Activated CD8-positive, alpha-beta memory T cell treated with anti-CD3 and anti-CD28 coated beads, Interleukin-2, amount 50 U/mL, for 1 hour (primary cell): ENCODE results near the gene FBXO28.
"Not testable (repeated sequence)": the region's sequence is repeated elsewhere in the genome, so short reads cannot be mapped to it uniquely, and the experiment has no call there.

ENCODE experiments used
- DNase-seq: peaks from one replicate; pipeline ENCODE4 v3.0.0-alpha.2; 2020; ENCODE audit errors: extremely low read depth

The FBXO28 gene, protein sequence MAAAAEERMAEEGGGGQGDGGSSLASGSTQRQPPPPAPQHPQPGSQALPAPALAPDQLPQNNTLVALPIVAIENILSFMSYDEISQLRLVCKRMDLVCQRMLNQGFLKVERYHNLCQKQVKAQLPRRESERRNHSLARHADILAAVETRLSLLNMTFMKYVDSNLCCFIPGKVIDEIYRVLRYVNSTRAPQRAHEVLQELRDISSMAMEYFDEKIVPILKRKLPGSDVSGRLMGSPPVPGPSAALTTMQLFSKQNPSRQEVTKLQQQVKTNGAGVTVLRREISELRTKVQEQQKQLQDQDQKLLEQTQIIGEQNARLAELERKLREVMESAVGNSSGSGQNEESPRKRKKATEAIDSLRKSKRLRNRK

DNA sequence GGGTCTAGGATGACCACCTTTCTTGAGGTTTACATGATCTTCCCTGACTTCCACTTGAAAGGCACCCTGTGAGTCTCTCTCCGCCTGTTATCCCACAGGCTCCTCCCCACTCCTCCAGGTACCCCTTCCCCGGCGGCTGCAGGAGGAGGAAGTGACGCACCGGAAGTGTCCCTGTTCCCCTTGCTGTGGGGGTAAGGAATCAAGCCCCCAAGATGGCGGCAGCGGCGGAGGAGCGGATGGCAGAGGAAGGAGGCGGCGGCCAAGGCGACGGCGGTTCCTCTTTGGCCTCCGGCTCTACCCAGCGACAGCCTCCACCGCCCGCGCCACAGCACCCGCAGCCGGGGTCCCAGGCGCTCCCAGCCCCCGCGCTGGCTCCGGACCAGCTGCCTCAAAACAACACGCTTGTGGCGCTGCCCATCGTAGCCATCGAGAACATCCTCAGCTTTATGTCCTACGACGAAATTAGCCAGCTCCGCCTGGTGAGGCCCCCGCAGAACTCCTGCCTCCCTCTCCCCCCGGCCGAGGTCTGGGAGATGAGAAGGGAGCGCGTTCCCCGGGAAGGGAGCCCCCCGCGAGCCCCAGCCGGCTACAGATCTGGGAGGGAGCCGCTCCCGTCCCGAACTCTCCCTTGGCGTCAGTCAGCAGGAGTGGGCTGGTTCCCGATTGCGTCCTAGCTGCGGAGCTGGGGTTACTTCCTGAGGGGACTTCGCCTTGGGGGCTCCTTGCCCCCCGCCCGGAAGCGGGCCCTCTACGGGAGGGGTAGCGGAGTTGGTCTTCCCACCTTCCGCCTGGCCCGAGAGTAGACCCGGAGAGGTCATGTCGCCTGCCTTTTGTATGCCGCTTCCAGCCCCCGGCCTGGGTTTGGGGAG lies at the start of gene FBXO28:
TSS of gene FBXO28 (plus strand) at position 194 of the 869 bp plus-strand sequence. CDS start at position 213, 19 bp downstream.
- peak; percentile 91 for DNase-seq

DNA sequence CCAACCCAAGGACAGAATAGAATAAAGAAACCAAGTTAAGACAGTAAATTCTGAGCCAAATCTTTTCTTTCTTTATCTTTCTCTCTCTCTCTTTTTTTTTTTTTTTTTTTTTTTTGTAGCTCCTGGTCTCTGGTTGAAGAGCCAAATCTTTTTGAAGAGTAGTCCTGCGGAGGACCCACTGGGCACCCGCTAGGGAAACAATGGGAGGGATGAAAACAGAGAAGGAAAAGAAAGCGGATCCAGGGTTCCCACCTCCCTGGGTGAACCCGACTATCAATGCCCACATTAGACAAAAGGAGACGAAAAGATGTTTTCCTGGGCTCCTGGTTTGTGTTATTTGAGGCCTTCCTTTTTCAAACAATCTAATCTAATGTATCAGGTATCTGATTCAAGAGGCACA lies 49.8 kb upstream of the FBXO28 start:
- DNase-seq = no peak

DNA sequence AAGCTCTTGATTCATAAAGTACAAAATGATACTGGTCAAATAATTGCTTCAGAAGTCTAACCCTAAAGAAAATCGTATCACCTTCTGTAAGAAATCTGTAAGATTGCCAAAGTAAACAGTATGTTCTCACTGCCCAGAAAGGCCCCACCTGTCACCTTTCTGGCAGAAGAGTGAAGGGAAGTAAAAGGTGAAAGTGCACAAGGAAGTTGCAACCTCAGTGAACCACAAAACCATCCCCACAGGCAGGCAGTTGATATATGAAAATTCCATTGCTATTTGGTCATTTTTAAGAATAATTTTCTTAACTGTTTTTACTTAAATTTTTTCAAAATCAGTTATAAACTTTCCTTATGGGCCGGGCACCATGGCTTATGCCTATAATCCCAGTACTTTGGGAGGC lies 48.5 kb upstream of the FBXO28 start:
- no peak for DNase-seq

DNA sequence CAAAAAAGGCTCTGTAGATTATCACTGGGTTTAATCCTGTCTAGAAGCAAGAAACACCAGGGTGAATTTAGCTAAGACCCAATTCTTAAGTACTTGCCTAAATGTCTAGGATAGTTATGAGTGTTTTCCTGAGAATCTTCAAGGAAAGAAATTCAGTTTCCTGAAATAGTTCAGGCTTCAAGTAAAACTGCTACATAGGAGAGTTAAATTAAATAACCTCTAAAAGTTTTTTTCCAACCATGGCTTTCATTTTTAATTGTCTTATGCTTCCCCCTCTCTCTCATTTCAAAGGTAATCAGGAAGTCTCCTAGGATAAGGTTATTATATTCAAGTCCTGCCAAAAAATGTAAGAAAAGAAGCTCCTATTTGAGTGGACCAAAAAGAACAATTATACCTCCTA lies 46.7 kb upstream of the FBXO28 start:
- no peak for DNase-seq

DNA sequence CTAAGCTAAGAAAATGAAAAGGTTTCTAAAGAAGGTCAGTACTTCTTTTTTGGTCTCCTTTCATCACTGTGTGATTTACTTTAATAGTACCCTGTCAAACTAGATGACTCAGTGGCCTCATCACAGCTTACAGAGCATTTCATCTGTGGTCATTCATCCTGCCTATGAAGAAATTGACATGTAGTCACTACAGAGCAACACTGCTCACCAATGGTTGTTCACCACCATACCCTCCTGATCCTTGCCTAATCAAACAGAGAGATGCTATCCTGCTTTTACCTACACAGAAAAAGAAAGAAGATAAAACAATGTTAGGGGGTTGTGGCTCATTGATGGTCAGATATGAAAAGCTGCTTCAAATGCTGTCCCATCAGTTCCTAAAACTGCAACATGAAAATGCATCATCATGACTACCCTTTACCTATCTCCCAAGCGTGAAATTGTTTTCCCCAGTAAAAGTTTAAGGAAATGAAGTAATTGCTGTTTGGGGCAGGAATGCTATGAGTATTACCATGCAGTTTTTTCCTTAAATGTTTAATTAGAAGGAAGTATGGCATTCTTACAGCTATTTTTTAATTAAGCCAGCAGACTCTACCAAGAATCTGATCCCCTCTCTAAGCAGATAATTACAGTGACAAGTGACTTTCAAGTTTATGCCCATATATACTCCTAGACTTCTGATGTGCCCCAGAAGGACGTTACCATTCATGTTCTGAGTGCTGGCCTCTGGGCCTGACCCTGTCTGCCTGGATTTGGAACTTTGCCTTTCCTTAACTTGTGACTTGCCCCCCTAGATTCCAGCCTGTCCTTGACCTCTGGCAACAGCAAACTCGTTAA lies 46.1 kb upstream of the FBXO28 start:
- DNase-seq = no peak

DNA sequence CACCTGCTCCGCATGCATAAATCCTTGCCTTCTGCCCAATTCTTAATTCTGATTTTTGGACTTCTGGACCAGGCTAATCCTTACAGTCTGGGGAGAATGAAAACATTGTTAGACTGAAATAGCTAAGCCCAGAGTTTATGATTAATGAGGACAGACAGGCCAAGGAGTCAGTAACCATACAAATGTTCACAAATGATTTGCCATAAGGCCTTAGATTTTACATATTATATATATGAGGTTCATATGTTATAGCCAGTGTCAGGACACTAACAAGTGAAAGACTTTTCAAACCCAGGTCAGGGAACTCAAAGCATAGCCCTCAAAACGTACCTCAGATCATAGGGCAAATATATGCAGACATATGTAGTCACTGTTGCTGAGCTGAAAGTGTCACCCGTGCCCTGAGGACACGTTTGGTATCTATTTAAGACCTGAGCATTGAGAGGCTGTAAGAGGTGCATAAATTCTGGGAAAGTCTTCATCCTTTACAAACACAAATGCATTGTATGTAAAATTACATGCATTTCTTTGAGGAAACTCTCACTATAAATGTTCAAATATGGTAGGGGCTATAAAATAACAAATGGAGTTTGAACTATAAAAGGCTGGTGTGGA lies 45.3 kb upstream of the FBXO28 start:
- DNase-seq = no peak

DNA sequence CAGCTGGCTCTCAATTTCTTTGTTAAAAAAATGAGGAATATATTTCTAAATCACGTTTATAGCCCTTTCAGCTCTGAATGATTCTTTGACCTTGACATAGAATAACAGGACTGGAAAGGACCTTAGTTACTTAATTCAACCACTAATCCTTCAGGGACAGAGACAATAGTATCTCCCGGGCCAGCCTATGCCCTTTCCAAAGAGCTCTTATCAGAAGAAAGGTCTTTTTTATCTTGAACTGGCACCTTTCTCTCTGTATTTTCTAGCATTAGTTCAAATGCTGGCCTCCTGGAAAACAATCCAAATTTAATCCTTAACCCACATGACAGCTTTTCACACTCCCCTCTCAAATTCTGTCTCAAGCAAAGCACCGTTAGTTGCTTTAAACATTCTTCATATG lies 44.8 kb upstream of the FBXO28 start:
- DNase-seq = no peak

DNA sequence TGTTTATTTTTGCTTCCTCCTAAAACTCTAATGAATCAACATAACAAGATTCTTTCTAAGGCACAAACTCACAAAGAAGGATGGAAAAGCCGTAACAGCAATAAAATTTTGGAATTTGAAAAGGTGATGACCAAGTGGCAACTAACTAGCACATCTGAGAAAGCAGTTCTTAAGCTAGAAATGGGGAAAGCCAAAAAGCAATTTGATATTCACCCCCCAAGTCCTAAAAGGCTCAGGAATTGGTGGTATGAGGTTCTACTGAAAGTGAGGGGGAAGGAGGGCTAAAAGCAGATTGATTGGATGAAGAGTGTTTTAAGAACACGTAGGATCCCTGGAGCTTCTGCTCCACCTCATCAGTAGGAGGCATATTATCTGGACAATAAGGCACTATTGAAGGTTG lies 43.4 kb upstream of the FBXO28 start:
- DNase-seq = no peak

DNA sequence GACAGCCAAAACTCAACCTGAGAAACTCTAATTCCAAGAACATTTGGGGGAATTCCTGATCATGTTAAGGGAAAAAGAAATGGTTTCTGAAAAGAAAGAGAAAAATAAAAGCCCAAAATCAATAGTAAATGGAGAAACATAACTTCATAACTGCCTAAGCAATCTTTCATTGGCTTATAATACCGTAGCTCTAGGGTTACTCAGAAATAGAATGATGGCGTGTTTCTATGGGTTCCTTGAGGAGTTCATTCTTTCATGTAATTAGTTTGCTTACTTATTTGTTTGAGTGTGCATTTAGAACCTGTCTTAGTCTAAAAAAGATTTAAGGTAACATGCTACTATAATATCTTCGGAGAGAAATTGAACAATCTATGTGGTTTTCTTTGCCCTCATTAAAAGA lies 37.5 kb upstream of the FBXO28 start:
- DNase-seq = no peak

DNA sequence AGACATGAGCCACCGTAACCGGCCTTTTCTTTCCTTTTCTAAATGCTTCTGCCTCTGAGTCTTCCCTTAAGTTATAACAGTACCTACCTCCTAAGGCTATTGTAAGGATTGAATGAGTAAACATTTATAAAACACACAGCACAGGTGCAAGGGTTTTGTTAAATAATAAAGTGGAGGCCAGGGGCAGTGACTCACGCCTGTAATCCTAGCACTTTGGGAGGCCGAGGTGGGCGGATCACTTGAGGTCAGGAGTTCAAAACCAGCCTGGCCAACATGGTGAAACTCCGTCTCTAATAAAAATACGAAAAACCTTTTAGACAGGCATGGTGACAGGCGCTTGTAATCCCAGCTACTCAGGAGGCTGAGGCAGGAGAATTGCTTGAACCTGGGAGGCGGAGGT lies 34.3 kb upstream of the FBXO28 start:
- not testable (repeated sequence) for DNase-seq

DNA sequence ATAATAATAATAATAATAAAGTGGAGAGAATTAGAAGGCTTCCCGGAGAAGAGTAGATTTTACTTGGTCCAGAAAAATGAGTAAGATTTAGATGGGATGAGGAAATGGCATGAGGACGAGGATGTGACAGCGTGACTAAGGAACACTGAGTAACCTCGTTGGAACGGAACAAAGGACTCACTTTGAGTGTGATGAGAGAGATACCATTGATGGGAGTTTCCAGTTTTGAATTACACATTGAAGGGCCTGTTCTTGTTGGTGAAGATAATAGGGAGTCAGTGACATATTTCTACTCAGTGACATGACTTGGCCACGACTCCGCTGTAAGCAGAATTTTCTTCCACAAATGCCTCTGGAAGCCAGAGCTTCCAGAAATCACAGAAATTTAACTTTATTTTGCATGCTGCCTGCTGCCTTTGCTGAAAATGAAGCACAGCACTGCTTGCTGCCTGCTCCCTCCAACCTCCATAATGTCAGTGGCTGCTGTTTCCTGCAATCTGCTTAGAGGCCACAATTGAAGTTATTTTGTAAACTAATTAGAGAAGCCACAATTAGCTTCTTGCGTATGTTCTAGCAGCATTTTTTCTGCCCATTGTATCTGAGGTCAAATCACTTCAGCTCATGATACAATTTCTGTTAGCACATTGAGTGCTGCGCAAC lies 33.7 kb upstream of the FBXO28 start:
- DNase-seq = no peak

DNA sequence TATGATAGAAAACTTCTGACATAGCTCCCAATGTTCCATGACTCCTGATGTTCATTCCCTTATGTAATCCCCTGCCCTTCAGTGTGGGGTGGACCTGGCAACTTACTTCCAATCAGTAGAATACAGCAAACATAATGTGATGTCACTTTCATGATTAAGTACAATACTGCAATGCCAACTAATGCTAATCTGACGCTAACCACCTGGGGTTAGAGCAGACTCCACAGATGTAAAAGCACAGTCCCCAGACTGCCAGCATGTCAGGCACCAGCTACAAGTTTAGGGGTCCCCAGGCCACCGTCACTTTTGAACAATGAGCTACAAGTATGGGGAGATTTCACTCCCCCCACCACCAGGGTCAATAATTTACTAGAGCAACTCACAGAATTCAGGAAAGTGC lies 32.3 kb upstream of the FBXO28 start:
- no peak for DNase-seq

DNA sequence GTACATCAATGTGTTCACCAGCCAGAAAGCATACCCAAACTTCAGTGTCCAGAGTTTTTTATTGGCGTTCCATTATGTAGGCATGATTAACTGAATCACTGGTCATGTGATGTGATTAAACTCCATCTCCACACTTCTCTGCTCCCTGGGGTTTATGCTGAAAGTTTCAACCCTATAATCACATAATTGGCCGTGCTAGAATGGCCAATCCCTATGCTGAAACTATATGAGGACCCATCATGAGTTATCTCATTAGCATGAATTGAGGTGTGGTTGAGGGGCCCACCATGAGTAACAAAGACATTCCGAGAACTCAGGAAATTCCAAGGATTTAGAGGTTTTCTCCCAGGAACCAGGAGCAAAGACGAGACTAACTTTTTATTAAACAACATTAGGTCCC lies 31.8 kb upstream of the FBXO28 start:
- no peak for DNase-seq

DNA sequence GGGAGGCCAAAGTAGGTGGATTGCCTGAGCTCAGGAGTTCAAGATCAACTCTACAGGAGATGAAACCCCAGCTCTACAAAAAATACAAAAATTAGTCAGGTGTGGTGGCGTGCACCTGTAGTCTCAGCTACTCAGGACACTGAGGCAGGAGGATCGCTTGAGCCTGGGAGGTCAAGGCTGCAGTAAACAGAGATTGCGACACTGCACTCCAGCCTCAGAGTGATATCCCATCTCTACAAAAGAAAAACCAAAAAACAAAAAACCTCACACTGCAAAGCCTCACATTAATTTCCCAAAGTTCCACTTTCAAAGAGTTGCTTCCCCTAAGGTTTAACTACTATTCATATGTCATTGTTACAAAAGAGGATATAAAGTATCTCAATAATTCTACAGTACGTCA lies 29.0 kb upstream of the FBXO28 start:
- DNase-seq = no peak

DNA sequence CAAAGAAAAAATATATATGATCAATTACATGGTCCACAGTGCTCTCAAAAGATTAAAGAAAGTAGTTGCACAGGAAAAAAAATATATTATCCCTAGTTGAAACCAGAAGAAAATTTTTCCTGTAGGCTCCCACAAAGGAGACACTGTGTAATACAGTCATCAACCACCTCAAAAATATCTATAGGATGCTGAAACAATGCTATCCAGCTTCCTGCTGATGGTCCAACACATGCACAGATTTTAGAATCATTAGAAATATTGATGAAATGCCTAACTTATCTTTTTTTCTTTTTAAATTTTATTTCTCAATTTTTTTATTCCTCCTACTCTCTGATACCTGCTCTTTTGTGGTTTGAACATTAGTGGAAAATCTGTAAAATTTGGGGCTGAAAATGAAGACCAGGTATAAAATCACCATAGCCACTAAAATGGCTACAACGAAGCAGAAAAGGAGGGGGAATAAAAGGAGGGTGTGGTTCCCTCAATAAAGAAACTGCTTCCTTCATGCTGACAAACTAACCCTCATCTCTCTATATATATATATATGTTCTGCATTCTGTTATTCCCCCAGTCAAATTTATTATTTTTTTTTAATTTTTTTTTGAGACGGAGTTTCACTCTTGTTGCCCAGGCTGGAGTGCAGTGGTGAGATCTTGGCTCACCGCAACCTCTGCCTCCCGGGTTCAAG lies 28.3 kb upstream of the FBXO28 start:
- no peak for DNase-seq

DNA sequence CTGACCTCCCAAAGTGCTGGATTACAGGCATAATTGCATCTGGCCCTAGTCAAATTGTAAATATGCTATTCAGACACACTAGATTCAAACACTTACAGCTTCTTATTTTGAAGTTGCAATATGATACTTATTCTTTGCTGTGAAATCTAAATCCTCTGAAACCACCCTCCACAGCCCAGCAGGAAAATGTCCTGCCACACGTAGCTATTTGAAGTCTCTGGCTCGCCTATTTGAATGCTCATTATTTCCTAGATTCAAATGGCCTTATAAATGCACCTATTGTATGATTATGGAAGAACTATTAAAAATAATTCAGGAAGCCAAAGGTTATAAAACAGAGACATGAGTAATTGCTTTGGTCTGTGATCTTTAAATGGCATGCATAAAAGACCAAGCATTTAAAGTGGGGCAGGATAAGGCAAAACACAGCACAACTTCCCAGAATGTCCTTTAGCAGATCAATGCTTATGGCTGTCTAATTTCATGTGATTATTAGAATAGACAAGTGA lies 26.6 kb upstream of the FBXO28 start:
- no peak for DNase-seq

DNA sequence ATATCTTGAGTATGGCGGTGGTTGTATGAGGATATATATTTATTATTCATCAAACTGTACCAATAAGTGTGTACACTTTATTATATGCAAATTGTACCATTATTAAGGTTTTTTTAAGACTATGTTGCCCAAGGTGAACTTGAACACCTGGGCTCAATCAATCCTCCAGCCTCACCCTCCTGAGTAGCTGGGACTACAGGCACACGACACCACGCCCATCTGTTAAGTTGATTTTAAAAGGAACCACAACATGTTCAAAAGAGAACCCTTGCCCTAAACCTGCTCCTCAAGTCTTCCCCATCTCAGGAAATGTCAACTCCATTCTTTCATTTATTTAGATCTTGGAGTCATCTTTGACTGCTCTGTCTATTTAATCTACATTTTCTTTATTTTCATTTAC lies 24.3 kb upstream of the FBXO28 start:
- no peak for DNase-seq

DNA sequence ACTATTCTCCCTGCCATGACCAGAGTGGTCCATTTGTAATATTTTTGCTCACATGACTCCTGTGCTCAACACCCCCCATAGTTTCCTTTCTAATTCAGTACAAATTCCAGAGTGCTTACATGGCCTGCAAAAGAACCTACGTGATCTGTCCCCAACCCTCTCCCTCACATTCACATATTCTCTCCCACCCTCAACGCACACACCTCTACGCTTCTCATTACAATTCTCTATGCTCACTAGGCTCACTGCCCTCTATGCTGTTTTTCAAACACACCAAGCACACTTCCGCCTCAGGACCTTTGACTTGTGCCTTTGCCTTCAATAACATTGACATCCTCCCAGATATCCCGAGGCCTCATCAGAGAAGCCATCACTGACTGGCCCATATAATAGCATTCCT lies 23.8 kb upstream of the FBXO28 start:
- no peak for DNase-seq

DNA sequence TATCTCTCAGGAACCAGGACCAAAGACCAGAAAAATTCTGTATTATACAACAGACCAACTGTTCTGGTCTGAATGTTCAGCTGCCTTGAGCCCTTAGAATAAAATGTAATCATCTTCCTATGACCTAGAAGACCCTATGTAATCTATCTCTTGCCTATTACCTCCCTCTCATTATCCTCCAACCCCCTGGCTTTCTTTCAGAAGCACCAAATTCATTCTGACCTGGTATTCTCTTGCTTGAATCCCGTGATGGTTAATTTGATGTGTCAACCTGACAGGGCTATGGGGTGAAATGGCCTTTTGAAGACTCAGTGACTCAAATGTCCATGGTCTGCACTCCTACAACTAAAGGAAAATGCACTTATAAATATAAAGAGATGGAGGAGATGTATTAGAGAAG lies 21.8 kb upstream of the FBXO28 start:
- DNase-seq = no peak

DNA sequence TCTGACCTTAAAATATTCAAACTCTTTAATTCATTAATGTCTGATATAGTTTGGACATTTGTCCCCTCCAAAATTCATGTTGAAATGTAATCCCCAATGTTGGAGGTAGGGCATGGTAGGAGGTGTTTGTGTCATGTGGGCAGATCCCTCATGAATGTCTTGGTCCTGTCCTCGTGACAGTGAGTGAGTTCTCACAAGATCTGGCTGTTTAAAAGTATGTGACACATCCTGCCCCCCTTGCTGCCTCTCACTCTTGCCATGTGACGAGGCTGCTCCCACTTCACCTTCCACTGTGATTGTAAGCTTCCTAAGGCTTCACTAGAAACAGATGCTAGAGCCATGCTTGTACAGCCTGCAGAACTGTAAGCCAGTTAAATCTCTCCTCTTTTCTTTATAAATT lies 21.3 kb upstream of the FBXO28 start:
- no peak for DNase-seq
